ENCODE results near the gene HOXB4. TPM values are rescaled to one million over a fixed set of nuclear protein-coding genes. Genes with fewer than 3 reads are reported as not detected.

HOXB4 gene
- total RNA-seq, 4 donors from 2014 or later = 0.42 to 2.9 (median 1.4) TPM

DNA sequence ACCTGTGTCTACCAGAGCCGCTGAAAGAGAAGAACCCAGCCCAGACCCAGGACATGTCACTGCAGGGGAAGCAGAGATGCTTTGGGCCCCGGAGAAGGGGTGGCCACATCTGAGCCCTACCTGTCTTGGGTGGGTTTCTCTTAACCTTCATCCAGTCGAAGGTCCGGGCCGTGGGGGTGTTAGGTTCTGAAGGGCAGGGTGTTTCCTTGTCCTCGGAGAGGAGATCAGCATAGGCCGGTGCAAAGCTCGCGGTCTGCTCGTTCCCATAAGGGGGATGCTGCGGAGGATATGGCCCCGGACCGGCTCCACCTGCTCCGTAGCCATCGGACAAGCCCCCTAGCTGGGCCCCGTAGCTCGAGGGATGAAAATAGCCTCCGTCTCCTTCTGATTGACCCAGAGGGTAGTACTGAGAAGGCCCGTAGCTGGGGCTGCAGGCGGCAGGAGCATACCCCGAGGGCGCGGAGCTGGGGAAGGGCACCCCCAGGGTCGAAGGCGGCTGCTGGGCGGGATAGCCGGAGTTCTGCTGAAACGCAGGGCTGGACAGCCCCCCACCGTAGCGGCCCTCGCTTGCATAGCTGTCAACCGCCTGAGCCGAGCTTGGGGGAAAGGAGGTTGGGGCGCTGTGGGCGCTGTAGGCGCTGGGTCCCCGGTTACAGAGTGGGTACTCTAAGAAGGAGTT lies 47.8 kb downstream of the HOXB4 start:
- 85 to 89% methylated on average over 32 to 37 of the region's 37 CpGs for WGBS, 2 donors
- no peak overlapping the region for H3K4me3 ChIP-seq (ENCODE audit: low read depth, poor library complexity, severe bottlenecking)
- no peak for DNase-seq (ENCODE audit: low spot score in 2 of 2)
- intact Hi-C loops (cut with DNase I; ENCODE audit: low total_unique reads) = no loop called here
- TF ChIP-seq, protein P1, sequence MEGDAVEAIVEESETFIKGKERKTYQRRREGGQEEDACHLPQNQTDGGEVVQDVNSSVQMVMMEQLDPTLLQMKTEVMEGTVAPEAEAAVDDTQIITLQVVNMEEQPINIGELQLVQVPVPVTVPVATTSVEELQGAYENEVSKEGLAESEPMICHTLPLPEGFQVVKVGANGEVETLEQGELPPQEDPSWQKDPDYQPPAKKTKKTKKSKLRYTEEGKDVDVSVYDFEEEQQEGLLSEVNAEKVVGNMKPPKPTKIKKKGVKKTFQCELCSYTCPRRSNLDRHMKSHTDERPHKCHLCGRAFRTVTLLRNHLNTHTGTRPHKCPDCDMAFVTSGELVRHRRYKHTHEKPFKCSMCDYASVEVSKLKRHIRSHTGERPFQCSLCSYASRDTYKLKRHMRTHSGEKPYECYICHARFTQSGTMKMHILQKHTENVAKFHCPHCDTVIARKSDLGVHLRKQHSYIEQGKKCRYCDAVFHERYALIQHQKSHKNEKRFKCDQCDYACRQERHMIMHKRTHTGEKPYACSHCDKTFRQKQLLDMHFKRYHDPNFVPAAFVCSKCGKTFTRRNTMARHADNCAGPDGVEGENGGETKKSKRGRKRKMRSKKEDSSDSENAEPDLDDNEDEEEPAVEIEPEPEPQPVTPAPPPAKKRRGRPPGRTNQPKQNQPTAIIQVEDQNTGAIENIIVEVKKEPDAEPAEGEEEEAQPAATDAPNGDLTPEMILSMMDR (IDR thresholded peaks at IDR 0.05) = no peak
- no peak for TF ChIP-seq POLR2A (IDR thresholded peaks at IDR 0.05)

DNA sequence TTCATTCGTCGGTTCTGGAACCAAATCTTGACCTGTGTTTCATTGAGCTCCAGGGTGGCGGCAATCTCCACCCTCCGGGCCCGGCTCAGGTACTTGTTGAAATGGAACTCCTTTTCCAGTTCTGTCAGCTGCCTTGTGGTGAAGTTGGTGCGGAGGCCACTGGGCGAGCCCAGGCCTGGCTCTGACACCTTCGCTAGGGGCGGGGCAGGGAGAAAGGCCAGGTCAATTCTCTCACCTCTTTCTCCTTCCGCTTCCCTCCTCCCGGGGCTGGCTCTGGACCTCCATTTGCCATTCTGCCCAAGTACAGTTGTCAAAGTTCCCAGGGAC lies 48.5 kb downstream of the HOXB4 start:
- 62 to 74% methylated on average over 11 of the region's 11 CpGs for WGBS, 2 donors
- no peak for TF ChIP-seq POLR2A (IDR thresholded peaks at IDR 0.05)
- TF ChIP-seq, protein P1 (IDR thresholded peaks at IDR 0.05) = no peak
- H3K4me3 ChIP-seq (ENCODE audit: low read depth, poor library complexity, severe bottlenecking) = no peak overlapping the region
- no peak for DNase-seq (ENCODE audit: low spot score in 2 of 2)
- intact Hi-C loops (cut with DNase I; ENCODE audit: low total_unique reads) = no loop called here

DNA sequence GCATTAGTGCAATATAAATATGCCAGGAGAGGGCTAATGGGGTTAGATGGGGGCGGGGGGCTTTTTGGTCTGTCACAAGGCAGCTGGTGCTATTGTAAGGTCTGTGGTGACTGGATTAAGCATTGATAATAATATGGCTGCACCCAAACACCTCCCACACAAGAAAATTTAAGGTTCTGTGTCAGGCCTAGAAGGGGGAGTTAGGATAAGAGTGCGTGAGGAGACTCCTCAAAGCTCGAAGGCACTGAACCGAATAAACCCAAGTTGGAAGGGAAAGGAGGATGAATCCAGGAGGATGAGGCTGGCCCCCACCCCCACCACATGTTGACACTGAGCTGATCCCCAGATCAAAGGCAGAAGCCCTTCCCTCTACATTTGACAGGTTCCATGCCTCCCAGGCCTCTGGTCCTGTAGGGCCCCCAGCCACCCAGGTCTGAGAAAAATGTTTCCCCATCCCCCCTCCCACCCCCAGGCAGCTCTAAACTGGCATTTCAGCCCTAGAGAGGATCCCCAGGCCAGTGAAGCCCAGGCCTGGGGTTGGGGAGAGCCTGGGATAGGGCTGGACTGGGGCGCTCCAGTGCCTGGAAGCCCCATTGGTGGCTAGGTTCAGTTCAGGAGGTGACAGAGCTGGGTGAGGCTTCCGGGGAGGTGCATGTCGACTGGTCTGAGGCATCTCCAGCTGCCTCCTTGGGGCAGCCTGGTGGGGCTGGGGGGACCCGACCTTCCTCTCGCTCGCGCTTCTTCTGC lies 49.0 kb downstream of the HOXB4 start:
- no peak overlapping the region for H3K4me3 ChIP-seq (ENCODE audit: low read depth, poor library complexity, severe bottlenecking)
- no peak for TF ChIP-seq POLR2A (IDR thresholded peaks at IDR 0.05)
- TF ChIP-seq, protein P1 (IDR thresholded peaks at IDR 0.05) = no peak
- no peak for DNase-seq (ENCODE audit: low spot score in 2 of 2)
- WGBS, 2 donors = 74 to 75% methylated on average over 11 of the region's 11 CpGs
- intact Hi-C loops (cut with DNase I; ENCODE audit: low total_unique reads) = no loop called here

DNA sequence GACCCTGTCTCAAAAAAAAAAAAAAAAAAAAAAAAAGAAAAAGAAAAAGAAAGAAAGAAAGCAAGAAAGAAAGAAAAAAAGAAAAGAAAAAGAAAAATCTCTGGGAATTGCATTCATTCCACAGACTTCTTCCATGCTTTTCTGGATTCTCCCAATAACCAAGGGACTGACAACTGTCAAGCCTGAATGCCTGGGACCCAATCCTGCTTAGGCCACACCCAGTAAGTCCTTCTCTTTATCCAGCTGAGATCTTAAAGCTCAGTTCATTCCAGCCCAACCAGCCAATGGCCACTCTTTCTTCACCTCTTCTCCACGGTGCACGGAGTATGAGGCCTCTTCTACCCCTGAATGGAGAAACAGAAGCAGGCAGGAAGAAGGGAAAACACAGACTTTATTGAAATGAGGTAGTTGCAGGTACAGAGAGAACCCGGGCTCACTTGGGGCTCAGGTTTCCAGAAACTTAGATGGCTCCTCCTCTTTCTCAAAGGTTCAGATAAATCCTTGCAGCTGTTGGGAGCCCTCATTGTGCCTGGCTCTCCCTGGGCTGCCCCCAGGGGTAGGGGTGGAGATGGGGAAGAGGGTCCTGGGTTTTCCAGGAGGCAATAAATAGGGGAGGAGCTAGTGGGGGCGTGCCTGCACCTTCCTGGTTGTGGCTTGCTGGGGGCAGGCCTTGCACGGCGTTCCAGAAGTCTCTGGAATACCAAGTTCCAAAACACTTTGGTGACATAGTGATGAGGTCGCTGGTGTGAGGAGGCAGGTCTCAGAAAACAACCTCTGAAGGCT lies 49.8 kb downstream of the HOXB4 start:
- TF ChIP-seq, protein P1 (IDR thresholded peaks at IDR 0.05) = no peak
- no peak for TF ChIP-seq POLR2A (IDR thresholded peaks at IDR 0.05)
- no peak overlapping the region for H3K4me3 ChIP-seq (ENCODE audit: low read depth, poor library complexity, severe bottlenecking)
- WGBS, 2 donors = 71 to 75% methylated on average over 7 of the region's 7 CpGs
- DNase-seq (ENCODE audit: low spot score in 2 of 2) = no peak
- intact Hi-C loops (cut with DNase I; ENCODE audit: low total_unique reads) = no loop called here

DNA sequence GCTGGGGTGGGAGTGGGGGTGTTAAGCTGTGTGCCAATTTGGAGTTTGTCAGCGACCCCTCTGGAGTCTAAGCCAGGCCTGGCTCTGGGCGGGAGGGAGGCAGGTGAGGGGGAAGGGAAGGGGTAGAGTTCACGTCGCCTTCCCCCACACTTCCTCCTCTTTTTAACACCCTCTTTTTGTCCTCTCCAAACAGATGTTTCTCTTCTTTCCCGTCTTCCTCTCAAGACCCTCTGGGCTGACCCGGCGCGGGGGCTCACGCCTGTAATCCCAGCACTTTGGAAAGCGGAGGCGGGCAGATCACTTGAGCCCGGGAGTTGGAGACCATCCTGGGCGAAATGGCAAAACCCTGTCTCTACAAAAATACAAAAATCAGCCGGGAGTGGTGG lies 50.6 kb downstream of the HOXB4 start:
- TF ChIP-seq, protein P1 (IDR thresholded peaks at IDR 0.05) = no peak
- TF ChIP-seq POLR2A (IDR thresholded peaks at IDR 0.05) = no peak
- H3K4me3 ChIP-seq (ENCODE audit: low read depth, poor library complexity, severe bottlenecking) = no peak overlapping the region
- no peak for DNase-seq (ENCODE audit: low spot score in 2 of 2)
- 86 to 92% methylated on average over 14 of the region's 14 CpGs for WGBS, 2 donors
- intact Hi-C loops (cut with DNase I; ENCODE audit: low total_unique reads) = no loop called here

All from lower leg skin (tissue), 4 donors.